Measurements from ENCODE around the gene LAMC2. TPM values are rescaled to one million over a fixed set of nuclear protein-coding genes. Genes with fewer than 3 reads are reported as not detected.
A peak's percentile ranks its signal among the peaks of the same experiment; 100 is the strongest.

The LAMC2 gene
- total RNA-seq, 1 donor from 2014 or later: 1.1 TPM

GRCh38 chr1:183259924-183260323 is 73.9 kb downstream of the LAMC2 start:
- DNase-seq (ENCODE audit: low spot score in 2 of 2): no peak
- Histone ChIP-seq H3K27ac (no peak overlapping the region), H3K27me3 (no peaks in the 10 kb centered on the region), H3K4me3 (no peak overlapping the region), H3K36me3 (no peaks in the 10 kb centered on the region), H3K4me1 (no peaks in the 10 kb centered on the region), H3K9me3 (peaks cover 0 to 5% of the 10 kb centered on the region in 2 donors)
- TF ChIP-seq, protein P1, sequence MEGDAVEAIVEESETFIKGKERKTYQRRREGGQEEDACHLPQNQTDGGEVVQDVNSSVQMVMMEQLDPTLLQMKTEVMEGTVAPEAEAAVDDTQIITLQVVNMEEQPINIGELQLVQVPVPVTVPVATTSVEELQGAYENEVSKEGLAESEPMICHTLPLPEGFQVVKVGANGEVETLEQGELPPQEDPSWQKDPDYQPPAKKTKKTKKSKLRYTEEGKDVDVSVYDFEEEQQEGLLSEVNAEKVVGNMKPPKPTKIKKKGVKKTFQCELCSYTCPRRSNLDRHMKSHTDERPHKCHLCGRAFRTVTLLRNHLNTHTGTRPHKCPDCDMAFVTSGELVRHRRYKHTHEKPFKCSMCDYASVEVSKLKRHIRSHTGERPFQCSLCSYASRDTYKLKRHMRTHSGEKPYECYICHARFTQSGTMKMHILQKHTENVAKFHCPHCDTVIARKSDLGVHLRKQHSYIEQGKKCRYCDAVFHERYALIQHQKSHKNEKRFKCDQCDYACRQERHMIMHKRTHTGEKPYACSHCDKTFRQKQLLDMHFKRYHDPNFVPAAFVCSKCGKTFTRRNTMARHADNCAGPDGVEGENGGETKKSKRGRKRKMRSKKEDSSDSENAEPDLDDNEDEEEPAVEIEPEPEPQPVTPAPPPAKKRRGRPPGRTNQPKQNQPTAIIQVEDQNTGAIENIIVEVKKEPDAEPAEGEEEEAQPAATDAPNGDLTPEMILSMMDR (IDR thresholded peaks at IDR 0.05): no peak
- intact Hi-C loops (cut with DNase I): no loop called here

DNA sequence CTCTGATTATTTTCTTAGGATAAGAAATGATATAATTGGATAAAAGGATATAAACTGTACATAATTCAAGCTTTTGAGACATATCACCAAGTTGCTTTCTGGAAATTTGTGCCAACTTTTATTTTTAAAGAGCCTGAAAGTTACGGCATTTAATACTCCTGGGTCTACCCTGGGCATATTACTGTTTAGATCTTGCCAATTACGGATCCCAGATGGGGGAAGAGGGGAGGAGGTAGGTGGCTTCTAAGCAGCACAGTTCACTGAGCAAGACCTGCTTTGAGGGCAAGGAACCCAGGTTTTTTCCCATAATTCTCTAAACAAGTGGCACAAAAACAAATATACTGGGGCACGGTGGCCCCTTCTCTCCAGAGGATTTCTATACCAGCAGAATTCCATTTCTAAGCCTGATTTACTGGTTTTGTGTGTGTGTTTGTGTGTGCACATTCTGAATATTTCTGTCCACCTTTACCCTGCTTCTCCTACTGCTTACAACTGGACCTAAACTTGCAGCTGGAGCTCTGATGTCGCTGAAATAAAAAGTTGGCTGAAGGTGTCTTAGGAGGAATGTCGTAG is 76.7 kb downstream of the LAMC2 start:
- Histone ChIP-seq H3K9me3 (no peaks in the 10 kb centered on the region), H3K4me3 (no peak overlapping the region), H3K36me3 (no peaks in the 10 kb centered on the region), H3K4me1 (no peaks in the 10 kb centered on the region), H3K27ac (no peak overlapping the region), H3K27me3 (no peaks in the 10 kb centered on the region)
- no peak for DNase-seq (ENCODE audit: low spot score in 2 of 2)
- TF ChIP-seq, protein P1 (IDR thresholded peaks at IDR 0.05): no peak
- intact Hi-C loops (cut with DNase I): no loop called here

GRCh38 chr1:183263886-183264602 is 78.0 kb downstream of the LAMC2 start:
- H3K36me3 ChIP-seq: no peaks in the 10 kb centered on the region
- H3K4me3 ChIP-seq: no peak overlapping the region
- TF ChIP-seq, protein P1 (IDR thresholded peaks at IDR 0.05): no peak
- no peak for DNase-seq (ENCODE audit: low spot score in 2 of 2)
- intact Hi-C loops (cut with DNase I): no loop called here
- H3K4me1 ChIP-seq: no peaks in the 10 kb centered on the region
- H3K27me3 ChIP-seq: no peaks in the 10 kb centered on the region
- H3K9me3 ChIP-seq: no peaks in the 10 kb centered on the region
- H3K27ac ChIP-seq: no peak overlapping the region

GRCh38 chr1:183267646-183268431 is 81.8 kb downstream of the LAMC2 start:
- TF ChIP-seq, protein P1 (IDR thresholded peaks at IDR 0.05): no peak
- Histone ChIP-seq H3K27me3 (no peaks in the 10 kb centered on the region), H3K9me3 (no peaks in the 10 kb centered on the region), H3K36me3 (no peaks in the 10 kb centered on the region), H3K27ac (no peak overlapping the region), H3K4me1 (peaks cover 0 to 6% of the 10 kb centered on the region in 2 donors), H3K4me3 (no peak overlapping the region)
- intact Hi-C loops (cut with DNase I): no loop called here
- peak in 1 of 2 donors; percentile 69 for DNase-seq (ENCODE audit: low spot score in 2 of 2)

GRCh38 chr1:183270541-183271141 is 84.6 kb downstream of the LAMC2 start:
- H3K4me1 ChIP-seq: peaks cover 0 to 6% of the 10 kb centered on the region in 2 donors
- DNase-seq (ENCODE audit: low spot score in 2 of 2): no peak
- TF ChIP-seq, protein P1 (IDR thresholded peaks at IDR 0.05): no peak
- intact Hi-C loops (cut with DNase I): no loop called here
- no peaks in the 10 kb centered on the region for H3K36me3 ChIP-seq
- peak overlapping the region; percentile 27 to 48 for H3K27ac ChIP-seq
- no peak overlapping the region for H3K4me3 ChIP-seq
- H3K27me3 ChIP-seq: no peaks in the 10 kb centered on the region
- H3K9me3 ChIP-seq: no peaks in the 10 kb centered on the region

All from ascending aorta (tissue), 2 donors.